Activated CD4-positive, alpha-beta memory T cell treated with anti-CD3 and anti-CD28 coated beads, Interleukin-2, amount 10 ng/mL, durations not matched to agents 7 days and 5 days (primary cell): Measurements from ENCODE around the gene NADK2. TPM values are rescaled to one million over a fixed set of nuclear protein-coding genes. Genes with fewer than 3 reads are reported as not detected.
A peak's percentile ranks its signal among the peaks of the same experiment; 100 is the strongest.
"Not testable (repeated sequence)": the region's sequence is repeated elsewhere in the genome, so short reads cannot be mapped to it uniquely, and the experiment has no call there.

ENCODE experiments used
- CTCF ChIA-PET: fragments of 350-600 bp; sonication (Branson Sonifier 250); formaldehyde crosslinking; loops from one replicate; lab custom pipeline; 2021; ENCODE audit warnings: antibody characterized with exemption, inconsistent platforms; lab: Charles Lee
- POLR2A ChIA-PET: fragments of 350-600 bp; sonication (Branson Sonifier 250); formaldehyde crosslinking; loops from one replicate; lab custom pipeline; 2021; ENCODE audit warnings: antibody characterized with exemption; lab: Charles Lee
- DNase-seq: peaks from one replicate; pipeline ENCODE4 v3.0.0-alpha.2; 2020
- H3K27ac Mint-ChIP-seq: one replicate; pipeline ENCODE4 v1.8.0; 2021; ENCODE audit warnings: mild to moderate bottlenecking, mixed read lengths
- H3K27me3 Mint-ChIP-seq: one replicate; pipeline ENCODE4 v1.8.0; 2021; ENCODE audit warnings: mixed read lengths
- H3K36me3 Mint-ChIP-seq: one replicate; pipeline ENCODE4 v1.8.0; 2021; ENCODE audit warnings: low read depth, mixed read lengths
- H3K4me1 Mint-ChIP-seq: one replicate; pipeline ENCODE4 v1.8.0; 2021; ENCODE audit warnings: mixed read lengths
- H3K4me3 Mint-ChIP-seq: one replicate; pipeline ENCODE4 v1.8.0; 2021; ENCODE audit warnings: mild to moderate bottlenecking, mixed read lengths
- H3K9me3 Mint-ChIP-seq: one replicate; pipeline ENCODE4 v1.8.0; 2021; ENCODE audit warnings: mixed read lengths
- total RNA-seq, 2 experiments: library from RNA; stranded (reverse); gene quantifications; one replicate each; pipeline ENCODE4 v1.2.3, GENCODE V29; 2021

NADK2 gene
- total RNA-seq, 2 experiments from 2014 or later, result 15.8 to 16.2 TPM

DNA sequence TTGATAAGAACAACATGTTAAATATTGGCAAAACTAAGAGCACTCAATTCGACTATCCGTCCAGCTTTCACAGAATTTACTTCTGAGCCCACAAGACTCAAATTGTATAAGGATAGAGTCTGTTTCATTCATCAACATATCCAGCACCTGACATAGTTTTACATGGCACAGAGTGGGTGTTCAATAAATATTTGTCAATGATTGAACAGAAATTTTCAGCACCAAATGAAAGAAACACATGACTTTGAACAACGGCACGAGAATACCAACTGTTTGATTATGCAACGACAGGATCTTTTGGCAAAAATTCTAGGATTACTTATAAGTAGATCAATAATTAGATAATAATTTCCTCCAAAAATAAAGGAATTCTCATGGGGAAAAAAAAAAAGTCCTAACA, 48.0 kb downstream of the NADK2 start:
- CTCF ChIA-PET, result interaction anchor here (0.7 kb wide), 1 partner anchor 9 kb away, joined by 4 read pairs; no protein-coding TSS in a partner anchor
- H3K36me3 Mint-ChIP-seq, result peaks cover 51% of the 10 kb centered on the region
- H3K4me1 Mint-ChIP-seq, result no peaks in the 10 kb centered on the region
- H3K9me3 Mint-ChIP-seq, result peaks cover 2% of the 10 kb centered on the region
- DNase-seq, result no peak
- no peak overlapping the region for H3K27ac Mint-ChIP-seq
- POLR2A ChIA-PET, result no interaction called here
- H3K27me3 Mint-ChIP-seq, result no peaks in the 10 kb centered on the region
- H3K4me3 Mint-ChIP-seq, result no peak overlapping the region

GRCh38 chr5:36184408-36184807, 57.3 kb downstream of the NADK2 start:
- H3K27me3 Mint-ChIP-seq, H3K4me1 Mint-ChIP-seq, H3K27ac Mint-ChIP-seq, DNase-seq, H3K9me3 Mint-ChIP-seq, H3K4me3 Mint-ChIP-seq, CTCF ChIA-PET, POLR2A ChIA-PET: not testable (repeated sequence)
- peaks cover 79% of the 10 kb centered on the region for H3K36me3 Mint-ChIP-seq

- POLR2A ChIA-PET, result interaction anchor here (1.4 kb wide), 1 partner anchor 31 kb away, joined by 4 read pairs; the partner anchor contains the start of genes LMBRD2 and SKP2
- Mint-ChIP-seq H3K4me1 (no peaks in the 10 kb centered on the region), H3K4me3 (no peak overlapping the region), H3K27me3 (no peaks in the 10 kb centered on the region), H3K9me3 (no peaks in the 10 kb centered on the region), H3K36me3 (peaks cover 75% of the 10 kb centered on the region), H3K27ac (no peak overlapping the region)
- CTCF ChIA-PET, result interaction anchor here (1.4 kb wide), 1 partner anchor 16 kb away, joined by 3 read pairs; no protein-coding TSS in a partner anchor
- DNase-seq, result no peak
Measured at GRCh38 chr5:36181774-36182173, 60.0 kb downstream of the NADK2 start.

DNA sequence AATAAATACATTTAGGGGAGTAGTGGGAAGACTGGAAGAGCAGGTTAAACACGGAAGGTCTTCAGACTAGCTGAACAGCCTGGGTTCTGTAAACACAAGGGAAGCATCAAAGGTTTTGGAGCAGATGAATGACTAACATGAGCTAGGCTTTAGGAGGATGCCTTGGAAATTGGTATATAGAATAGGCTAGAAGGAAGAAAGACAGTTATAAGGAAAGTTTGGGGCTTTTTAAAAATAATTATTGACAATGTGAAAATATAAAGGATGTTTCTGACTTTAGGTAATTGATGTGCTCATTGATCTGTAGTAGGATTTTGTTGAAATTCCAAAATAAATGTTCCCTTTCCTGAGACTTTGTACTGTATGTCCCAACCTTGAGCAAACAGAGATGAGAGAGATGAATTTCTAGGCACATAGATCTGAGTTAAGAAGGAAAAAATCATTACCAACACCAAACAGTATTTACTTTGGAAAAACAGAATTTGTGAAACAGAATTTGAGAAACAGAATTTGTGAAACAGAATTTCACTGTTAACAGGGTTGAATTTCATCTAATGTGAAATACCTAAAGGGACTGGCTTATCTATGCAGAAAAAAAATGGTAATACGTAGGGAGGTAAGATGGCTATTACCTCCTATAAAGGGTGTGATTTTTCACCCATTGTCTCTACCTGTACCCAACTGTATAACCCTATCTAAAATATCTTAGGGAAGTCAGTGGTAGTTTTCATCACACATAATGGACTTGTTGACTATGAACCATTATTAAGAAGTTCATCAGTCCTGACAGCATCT, 61.0 kb downstream of the NADK2 start:
- no peak overlapping the region for H3K27ac Mint-ChIP-seq
- peaks cover 70% of the 10 kb centered on the region for H3K36me3 Mint-ChIP-seq
- no peaks in the 10 kb centered on the region for H3K4me1 Mint-ChIP-seq
- no peak overlapping the region for H3K4me3 Mint-ChIP-seq
- no peaks in the 10 kb centered on the region for H3K27me3 Mint-ChIP-seq
- DNase-seq, result no peak
- CTCF ChIA-PET, result interaction anchor here (1.7 kb wide), 1 partner anchor 102 kb away, joined by 4 read pairs; no protein-coding TSS in a partner anchor
- POLR2A ChIA-PET, result no interaction called here
- H3K9me3 Mint-ChIP-seq, result no peaks in the 10 kb centered on the region

- no peak for DNase-seq
- H3K27me3 Mint-ChIP-seq, result no peaks in the 10 kb centered on the region
- H3K27ac Mint-ChIP-seq, result no peak overlapping the region
- H3K4me1 Mint-ChIP-seq, result peaks cover 1% of the 10 kb centered on the region
- ChIA-PET CTCF (interaction anchor here (1.7 kb wide), 1 partner anchor 101 kb away, joined by 4 read pairs; no protein-coding TSS in a partner anchor), POLR2A (no interaction called here)
- peaks cover 71% of the 10 kb centered on the region for H3K36me3 Mint-ChIP-seq
- H3K9me3 Mint-ChIP-seq, result no peaks in the 10 kb centered on the region
- no peak overlapping the region for H3K4me3 Mint-ChIP-seq
Measured at GRCh38 chr5:36179950-36180349, 61.8 kb downstream of the NADK2 start.

GRCh38 chr5:36178524-36178890, 63.2 kb downstream of the NADK2 start:
- Mint-ChIP-seq H3K27me3 (no peaks in the 10 kb centered on the region), H3K36me3 (peaks cover 77% of the 10 kb centered on the region), H3K27ac (no peak overlapping the region), H3K4me1 (peaks cover 5% of the 10 kb centered on the region), H3K4me3 (no peak overlapping the region), H3K9me3 (no peaks in the 10 kb centered on the region)
- ChIA-PET CTCF (interaction anchor here (0.8 to 1.6 kb wide), 5 partner anchors 11 to 100 kb away, joined by 3 to 7 read pairs (median 4); partner anchors contain the start of gene NADK2), POLR2A (interaction anchor here (1.5 kb wide), 1 partner anchor 20 kb away, joined by 6 read pairs; no protein-coding TSS in a partner anchor)
- no peak for DNase-seq

- no peak for DNase-seq
- no peak overlapping the region for H3K4me3 Mint-ChIP-seq
- H3K9me3 Mint-ChIP-seq, result no peaks in the 10 kb centered on the region
- peaks cover 83% of the 10 kb centered on the region for H3K36me3 Mint-ChIP-seq
- ChIA-PET CTCF (interaction anchor here (0.8 to 1.6 kb wide), 5 partner anchors 10 to 99 kb away, joined by 3 to 7 read pairs (median 4); partner anchors contain the start of gene NADK2), POLR2A (interaction anchor here (1.5 kb wide), 1 partner anchor 19 kb away, joined by 6 read pairs; no protein-coding TSS in a partner anchor)
- no peaks in the 10 kb centered on the region for H3K27me3 Mint-ChIP-seq
- H3K27ac Mint-ChIP-seq, result no peak overlapping the region
- H3K4me1 Mint-ChIP-seq, result peaks cover 5% of the 10 kb centered on the region
Measured at GRCh38 chr5:36177715-36178523, 63.8 kb downstream of the NADK2 start.

DNA sequence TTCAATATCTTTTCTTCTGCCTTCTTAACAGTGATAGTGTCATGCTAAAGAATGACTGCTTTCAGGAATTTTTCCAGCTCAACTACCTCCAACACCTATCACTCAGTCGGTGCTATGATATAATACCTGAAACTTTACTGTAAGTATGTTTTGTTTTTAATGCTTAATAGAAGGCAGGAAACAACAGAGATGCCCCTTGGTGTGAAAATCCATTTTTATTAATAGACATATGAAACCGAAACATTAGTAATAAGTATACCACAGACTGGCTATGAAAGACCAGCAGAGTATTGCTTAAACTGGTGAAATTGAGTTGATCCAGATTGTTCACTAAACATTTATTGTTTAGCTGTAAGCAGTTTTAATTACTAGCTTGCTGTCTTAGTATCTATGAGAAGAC, 64.6 kb downstream of the NADK2 start:
- H3K27me3 Mint-ChIP-seq, result no peaks in the 10 kb centered on the region
- H3K27ac Mint-ChIP-seq, result no peak overlapping the region
- no peaks in the 10 kb centered on the region for H3K9me3 Mint-ChIP-seq
- peaks cover 83% of the 10 kb centered on the region for H3K36me3 Mint-ChIP-seq
- ChIA-PET CTCF (no interaction called here), POLR2A (interaction anchor here (1.5 kb wide), 1 partner anchor 18 kb away, joined by 6 read pairs; no protein-coding TSS in a partner anchor)
- no peak for DNase-seq
- no peak overlapping the region for H3K4me3 Mint-ChIP-seq
- H3K4me1 Mint-ChIP-seq, result peaks cover 5% of the 10 kb centered on the region

- Mint-ChIP-seq H3K4me3 (no peak overlapping the region), H3K36me3 (peaks cover 82% of the 10 kb centered on the region), H3K27ac (no peak overlapping the region), H3K4me1 (peaks cover 5% of the 10 kb centered on the region), H3K9me3 (no peaks in the 10 kb centered on the region), H3K27me3 (no peaks in the 10 kb centered on the region)
- ChIA-PET CTCF (no interaction called here), POLR2A (no interaction called here)
- DNase-seq, result no peak
Measured at GRCh38 chr5:36175043-36175442, 66.7 kb downstream of the NADK2 start.

GRCh38 chr5:36174119-36174518, 67.6 kb downstream of the NADK2 start:
- CTCF ChIA-PET, result no interaction called here
- no peak for DNase-seq

DNA sequence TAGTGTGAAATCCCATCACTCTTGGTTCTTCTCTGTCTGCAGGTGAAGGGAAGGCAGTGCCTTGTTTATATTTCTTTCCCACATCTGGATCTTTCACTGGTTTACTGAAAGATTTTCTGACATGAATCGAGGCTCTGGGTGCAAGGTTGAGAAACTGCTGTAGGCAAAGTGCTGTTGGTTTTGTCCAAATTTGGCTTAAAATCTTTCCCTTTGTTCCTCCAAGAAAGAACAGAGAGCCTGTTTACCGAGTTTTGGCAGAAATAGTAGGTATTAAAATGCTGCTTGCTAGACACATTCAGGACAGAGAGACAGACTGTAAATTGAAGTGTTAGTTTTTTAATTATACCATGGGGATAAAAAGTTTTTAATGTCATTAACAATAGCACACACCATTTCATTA, 68.3 kb downstream of the NADK2 start:
- ChIA-PET CTCF (no interaction called here), POLR2A (no interaction called here)
- H3K4me3 Mint-ChIP-seq, result no peak overlapping the region
- H3K27me3 Mint-ChIP-seq, result no peaks in the 10 kb centered on the region
- peaks cover 81% of the 10 kb centered on the region for H3K36me3 Mint-ChIP-seq
- H3K4me1 Mint-ChIP-seq, result peaks cover 14% of the 10 kb centered on the region
- H3K9me3 Mint-ChIP-seq, result no peaks in the 10 kb centered on the region
- DNase-seq, result no peak
- no peak overlapping the region for H3K27ac Mint-ChIP-seq

More at GRCh38 chr5:36174119-36174518, 67.6 kb downstream of the NADK2 start:
- H3K4me1 Mint-ChIP-seq, result peaks cover 8% of the 10 kb centered on the region
- no peak overlapping the region for H3K4me3 Mint-ChIP-seq
- peak overlapping the region; percentile 27 for H3K27ac Mint-ChIP-seq
- peaks cover 81% of the 10 kb centered on the region for H3K36me3 Mint-ChIP-seq
- no peaks in the 10 kb centered on the region for H3K27me3 Mint-ChIP-seq
- no peaks in the 10 kb centered on the region for H3K9me3 Mint-ChIP-seq
- POLR2A ChIA-PET, result no interaction called here

GRCh38 chr5:36172599-36172998, 69.1 kb downstream of the NADK2 start:
- Mint-ChIP-seq H3K4me3 (no peak overlapping the region), H3K27ac (no peak overlapping the region), H3K4me1 (peaks cover 21% of the 10 kb centered on the region), H3K27me3 (no peaks in the 10 kb centered on the region), H3K9me3 (no peaks in the 10 kb centered on the region), H3K36me3 (peaks cover 82% of the 10 kb centered on the region)
- ChIA-PET POLR2A (interaction anchor here (1.3 kb wide), 1 partner anchor 21 kb away, joined by 8 read pairs; the partner anchor contains the start of genes LMBRD2 and SKP2), CTCF (no interaction called here)
- no peak for DNase-seq
